Skin epidermis (tissue), 12 donors: Measurements from ENCODE around the gene ZCCHC8.
A peak's percentile ranks its signal among the peaks of the same experiment; 100 is the strongest.
"Not testable (repeated sequence)": the region's sequence is repeated elsewhere in the genome, so short reads cannot be mapped to it uniquely, and the experiment has no call there.

Source experiments
- H3K27ac ChIP-seq, 21 experiments: fragments of 200-600 bp; sonication (generic) in 11 of 21; one replicate each; pipeline ENCODE4 v1.5.0; 2020; ENCODE audit warnings: mild to moderate bottlenecking in 3 of 21, inconsistent platforms in 2 of 21, moderate library complexity in 2 of 21
- H3K4me3 ChIP-seq, 7 experiments: fragments of 200-600 bp; sonication (generic) in 2 of 7; one replicate each; pipeline ENCODE4 v1.5.0; 2020; ENCODE audit warnings: inconsistent platforms in 2 of 7, mild to moderate bottlenecking in 2 of 7, moderate library complexity in 1 of 7

ZCCHC8 gene

DNA sequence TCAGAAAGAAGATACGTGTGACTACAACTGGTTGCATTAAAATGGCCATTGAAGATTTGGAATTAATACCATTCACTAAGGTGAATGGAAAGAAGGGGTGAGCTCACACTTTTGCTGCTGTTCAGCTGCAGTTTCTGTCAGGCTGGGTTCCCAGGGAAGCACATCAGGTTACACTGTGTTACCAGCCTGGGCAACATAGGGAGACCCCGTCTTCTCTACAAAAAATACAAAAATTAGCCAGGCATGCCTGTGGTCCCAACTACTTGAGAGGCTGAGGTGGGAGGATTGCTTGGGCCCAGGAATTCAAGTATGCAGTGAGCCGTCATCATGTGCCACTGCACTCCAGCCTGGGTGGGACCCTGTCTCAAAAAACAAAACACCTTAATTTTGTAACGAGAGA is 12.9 kb upstream of the ZCCHC8 start:
- no peak overlapping the region for H3K4me3 ChIP-seq
- no peak overlapping the region for H3K27ac ChIP-seq

- H3K4me3 ChIP-seq, H3K27ac ChIP-seq: not testable (repeated sequence)
These were observed 12.3 kb upstream of the ZCCHC8 start for GRCh38 chr12:122513028-122513427.

DNA sequence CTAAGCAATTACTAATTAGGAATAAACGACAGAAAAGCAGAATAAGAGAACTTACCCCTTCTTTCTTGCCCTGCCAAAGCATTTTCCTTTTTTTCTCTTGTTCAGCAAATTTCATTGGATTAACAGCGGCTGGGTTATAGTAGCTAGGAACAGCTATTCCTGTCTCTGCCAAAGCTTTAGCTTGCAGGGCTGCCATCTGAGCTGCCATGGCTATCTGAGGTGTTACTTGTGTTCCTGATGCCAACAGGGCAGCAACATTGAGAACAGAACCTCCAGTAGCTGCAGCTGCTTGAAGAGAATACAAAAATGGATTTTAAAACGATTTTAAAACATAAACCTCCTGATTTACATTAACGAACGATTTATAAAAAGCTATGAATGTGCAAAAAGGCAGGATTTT is 7.4 kb upstream of the ZCCHC8 start:
- Histone ChIP-seq H3K27ac (no peak overlapping the region), H3K4me3 (no peak overlapping the region)

- Histone ChIP-seq H3K27ac (no peak overlapping the region), H3K4me3 (no peak overlapping the region)
These were observed 5.7 kb upstream of the ZCCHC8 start for GRCh38 chr12:122506393-122506938.

GRCh38 chr12:122505419-122506051 is 4.8 kb upstream of the ZCCHC8 start:
- no peak overlapping the region for H3K4me3 ChIP-seq
- no peak overlapping the region for H3K27ac ChIP-seq

DNA sequence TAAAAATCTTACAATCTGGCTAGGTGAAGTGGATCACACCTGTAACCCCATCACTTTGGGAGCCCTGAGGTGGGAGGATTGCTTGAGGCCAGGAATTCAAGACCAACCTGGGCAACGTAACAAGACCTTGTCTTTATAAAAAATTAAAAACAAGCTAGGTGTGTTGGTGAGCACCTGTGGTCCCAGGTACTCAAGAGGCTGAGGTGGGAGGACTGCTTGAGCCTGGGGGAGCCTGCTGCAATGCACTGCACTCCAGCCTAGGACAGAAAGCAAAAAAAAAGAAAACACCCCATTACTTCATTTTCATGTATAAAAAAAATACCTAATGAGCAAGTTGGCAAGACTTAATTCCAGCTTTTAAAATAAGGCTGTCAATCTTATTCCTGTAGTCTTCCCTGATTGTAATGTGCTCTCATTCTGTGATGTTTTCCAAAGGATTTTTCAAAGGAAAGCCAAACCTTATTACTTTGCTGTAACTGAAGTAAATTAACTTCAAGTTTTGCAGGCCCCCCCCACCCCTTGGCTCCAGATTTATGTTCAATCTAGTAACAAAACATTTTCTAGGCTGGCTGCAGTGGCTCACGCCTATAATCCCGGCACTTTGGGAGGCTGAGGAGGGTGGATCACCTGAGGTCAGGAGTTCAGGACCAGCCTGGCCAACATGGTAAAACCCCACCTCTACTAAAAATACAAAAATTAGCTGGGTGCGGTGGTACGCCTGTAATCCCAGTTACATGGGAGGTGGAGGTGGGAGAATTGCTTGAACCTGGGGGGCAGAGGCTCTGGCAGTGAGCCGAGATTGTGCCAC is 3.3 kb upstream of the ZCCHC8 start:
- no peak overlapping the region for H3K4me3 ChIP-seq
- no peak overlapping the region for H3K27ac ChIP-seq

DNA sequence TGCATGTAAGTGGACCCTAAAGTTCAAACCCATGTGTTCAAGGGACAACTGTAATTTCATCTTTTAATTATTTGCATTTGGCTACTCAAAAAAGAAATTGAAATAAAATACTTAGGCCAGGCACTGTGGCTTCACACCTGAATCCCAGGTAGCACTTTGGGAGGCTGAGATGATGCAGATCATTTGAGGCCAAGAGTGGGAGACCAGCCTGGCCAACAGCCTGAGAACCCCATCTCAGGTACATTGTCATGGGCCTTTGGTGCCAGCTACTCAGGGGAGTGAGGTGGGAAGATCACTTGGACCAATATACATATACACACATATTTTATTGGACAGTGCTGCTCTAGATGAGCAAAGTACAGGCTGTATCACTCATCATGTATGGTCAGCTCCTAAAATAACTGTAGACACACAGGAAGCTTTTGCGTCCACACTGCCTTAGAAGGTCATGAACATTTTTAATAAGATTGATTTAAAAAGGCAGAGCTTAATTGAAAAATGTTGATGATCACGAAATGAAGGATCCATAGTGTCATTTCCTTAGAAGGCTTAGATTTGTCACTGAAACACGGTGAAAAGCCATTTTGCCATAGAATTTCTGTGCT is 2.5 kb upstream of the ZCCHC8 start:
- H3K4me3 ChIP-seq, result no peak overlapping the region

GRCh38 chr12:122501489-122501989 is 807 bp upstream of the ZCCHC8 start:
- H3K4me3 ChIP-seq, result peak overlapping the region; percentile 61 to 85 (median 78)
- H3K27ac ChIP-seq, result peak overlapping the region in 18 of 21 experiments; percentile 24 to 99 (median 98)

More for the DNA sequence above, 2.5 kb upstream of the ZCCHC8 start:
- H3K27ac ChIP-seq, result no peak overlapping the region

DNA sequence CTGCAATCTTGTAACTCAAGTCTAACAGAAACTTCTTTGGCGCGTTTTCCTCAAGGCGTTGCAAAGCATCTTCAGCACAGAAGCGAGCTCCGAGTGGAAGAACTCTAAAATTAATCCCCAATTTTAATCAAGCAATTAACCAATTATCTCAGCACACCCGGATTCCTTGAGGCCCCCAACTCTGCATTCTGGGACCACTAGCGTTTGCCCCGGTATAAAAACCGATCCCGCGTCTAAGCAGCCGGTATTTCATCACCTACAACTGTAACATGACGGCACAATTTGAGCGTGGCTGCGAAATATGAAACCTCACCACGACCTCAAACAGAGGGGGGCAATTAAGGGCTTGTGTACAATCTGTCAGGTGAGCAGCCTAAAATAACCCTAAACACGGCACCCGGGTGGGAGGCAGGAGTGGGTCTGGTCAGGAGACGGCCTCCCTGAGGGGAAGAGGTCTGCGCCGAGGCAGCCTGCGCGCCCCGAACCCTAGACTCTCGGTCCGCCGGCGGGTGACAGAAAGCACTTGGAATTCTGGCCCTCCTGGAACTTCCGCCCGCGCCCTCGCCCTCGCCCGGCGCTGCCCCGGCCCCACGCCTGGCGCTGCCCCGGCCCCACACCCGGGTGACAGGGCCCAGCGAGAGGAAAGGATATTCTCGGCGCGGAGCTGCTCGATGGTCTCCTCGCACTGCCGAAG is 594 bp downstream of the ZCCHC8 start:
- peak overlapping the region; percentile 74 to 99 (median 98) for H3K27ac ChIP-seq

DNA sequence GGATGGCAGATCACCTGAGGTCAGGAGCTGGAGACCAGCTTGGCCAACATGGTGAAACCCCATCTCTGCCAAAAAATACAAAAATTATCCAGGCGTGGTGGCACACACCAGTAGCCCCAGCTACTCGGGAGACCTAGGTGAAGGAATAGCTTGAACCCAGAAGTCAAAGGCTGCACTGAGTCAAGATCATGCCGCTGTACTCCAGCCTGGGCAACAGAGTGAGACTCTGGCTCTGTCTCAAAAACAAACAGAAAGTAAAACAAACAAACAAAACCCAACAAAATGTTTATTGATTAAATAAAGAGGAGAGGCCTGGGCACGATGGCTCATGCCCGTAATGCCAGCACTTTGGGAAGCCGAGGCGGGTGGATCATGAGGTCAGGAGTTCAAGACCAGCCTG is 5.5 kb downstream of the ZCCHC8 start:
- H3K4me3 ChIP-seq, result no peak overlapping the region
- H3K27ac ChIP-seq, result no peak overlapping the region

More for the DNA sequence above, 594 bp downstream of the ZCCHC8 start:
- peak overlapping the region; percentile 61 to 85 (median 78) for H3K4me3 ChIP-seq

- not testable (repeated sequence) for H3K27ac ChIP-seq, H3K4me3 ChIP-seq
These were observed 7.5 kb downstream of the ZCCHC8 start for GRCh38 chr12:122493222-122493621.

- Histone ChIP-seq H3K4me3 (no peak overlapping the region), H3K27ac (no peak overlapping the region)
These were observed 8.7 kb downstream of the ZCCHC8 start for GRCh38 chr12:122491991-122492390.

- no peak overlapping the region for H3K4me3 ChIP-seq
- no peak overlapping the region for H3K27ac ChIP-seq
These were observed 11.7 kb downstream of the ZCCHC8 start for GRCh38 chr12:122489038-122489437.

DNA sequence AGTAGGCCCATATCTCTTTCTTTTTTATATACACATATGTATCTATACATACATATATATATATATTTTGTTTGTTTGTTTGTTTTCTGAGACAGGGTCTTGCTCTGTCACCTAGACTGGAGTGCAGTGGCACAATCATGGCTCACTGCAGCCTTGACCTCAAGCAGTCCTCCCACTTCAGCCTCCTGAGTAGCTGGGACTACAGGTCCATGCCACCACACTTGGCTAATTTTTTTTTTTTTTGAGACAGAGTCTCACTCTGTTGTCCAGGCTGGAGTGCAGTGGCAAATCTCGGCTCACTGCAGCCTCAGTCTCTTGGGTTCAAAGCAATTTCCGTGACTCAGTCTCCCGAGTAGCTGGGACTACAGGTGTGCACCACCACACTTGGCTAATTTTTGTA is 12.9 kb downstream of the ZCCHC8 start:
- not testable (repeated sequence) for H3K27ac ChIP-seq

GRCh38 chr12:122486805-122487426 is 13.8 kb downstream of the ZCCHC8 start:
- H3K4me3 ChIP-seq, result no peak overlapping the region
- no peak overlapping the region for H3K27ac ChIP-seq

More for the DNA sequence above, 12.9 kb downstream of the ZCCHC8 start:
- H3K4me3 ChIP-seq, result not testable (repeated sequence)

DNA sequence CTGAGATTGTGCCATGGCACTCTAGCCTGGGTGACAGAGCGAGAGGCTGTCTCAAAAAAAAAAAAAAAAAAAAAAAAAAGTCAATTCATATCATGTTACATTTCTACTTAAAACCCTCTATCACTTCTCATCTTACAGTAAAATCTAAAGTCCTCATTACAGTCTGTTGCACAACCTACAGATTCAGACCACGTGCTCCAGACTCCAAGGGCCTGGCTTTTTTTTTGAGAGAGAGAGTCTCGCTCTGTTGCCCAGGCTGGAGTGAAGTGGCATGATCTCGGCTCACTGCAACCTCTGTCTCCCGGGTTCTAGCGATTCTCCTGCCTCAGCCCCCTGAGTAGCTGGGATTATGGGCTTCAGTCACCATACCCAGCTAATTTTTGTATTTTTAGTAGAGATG is 14.4 kb downstream of the ZCCHC8 start:
- H3K27ac ChIP-seq, result peak overlapping the region in 1 of 21 experiments; percentile 4
- H3K4me3 ChIP-seq, result not testable (repeated sequence)

DNA sequence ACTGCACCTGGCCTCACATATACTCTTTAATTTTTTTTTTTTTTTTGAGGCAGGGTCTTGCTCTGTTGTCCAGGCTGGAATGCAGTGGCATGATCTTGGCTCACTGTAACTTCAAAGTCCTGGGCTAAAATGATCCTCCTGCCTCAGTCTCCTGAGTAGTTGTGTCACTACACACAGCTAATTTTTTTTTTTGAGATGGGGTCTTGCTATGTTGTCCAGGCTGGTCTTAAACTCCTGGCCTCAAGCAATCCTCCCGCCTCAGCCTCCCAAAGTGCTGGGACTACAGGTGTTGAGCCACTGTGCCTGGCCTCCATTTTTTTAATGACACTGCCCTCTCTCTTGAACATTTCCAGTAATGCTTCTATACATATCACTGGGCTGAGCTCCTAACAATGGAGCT is 16.3 kb downstream of the ZCCHC8 start:
- H3K27ac ChIP-seq, H3K4me3 ChIP-seq: not testable (repeated sequence)

- no peak overlapping the region for H3K27ac ChIP-seq
- H3K4me3 ChIP-seq, result no peak overlapping the region
These were observed 16.8 kb downstream of the ZCCHC8 start for GRCh38 chr12:122483969-122484368.

DNA sequence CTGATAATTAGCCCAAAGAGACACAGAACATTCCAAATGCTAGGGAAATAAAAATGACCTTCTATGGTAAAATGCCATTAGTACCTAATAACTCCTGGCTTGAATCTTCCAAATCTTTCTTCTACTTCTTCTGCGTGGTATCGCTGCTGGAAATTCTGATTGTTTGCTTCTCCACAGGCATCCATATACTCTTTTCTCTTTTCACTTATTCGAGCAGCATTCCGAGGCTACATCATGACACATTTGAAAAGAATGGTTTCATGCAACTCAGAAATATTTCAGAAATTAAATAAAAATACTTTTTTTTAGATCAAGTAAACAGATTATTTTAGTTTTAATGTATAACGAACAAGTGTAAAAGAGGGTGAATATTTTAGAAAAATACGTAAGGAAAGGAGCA is 18.9 kb downstream of the ZCCHC8 start:
- no peak overlapping the region for H3K4me3 ChIP-seq

More for the DNA sequence above, 18.9 kb downstream of the ZCCHC8 start:
- no peak overlapping the region for H3K27ac ChIP-seq
